Fibroblast of gingiva (primary cell): ENCODE results near the gene ADSS1.

ENCODE experiments used
- DNase-seq: peaks from one replicate; pipeline ENCODE4 v3.0.0-alpha.2; 2011; ENCODE audit warnings: low read depth

The ADSS1 gene

DNA sequence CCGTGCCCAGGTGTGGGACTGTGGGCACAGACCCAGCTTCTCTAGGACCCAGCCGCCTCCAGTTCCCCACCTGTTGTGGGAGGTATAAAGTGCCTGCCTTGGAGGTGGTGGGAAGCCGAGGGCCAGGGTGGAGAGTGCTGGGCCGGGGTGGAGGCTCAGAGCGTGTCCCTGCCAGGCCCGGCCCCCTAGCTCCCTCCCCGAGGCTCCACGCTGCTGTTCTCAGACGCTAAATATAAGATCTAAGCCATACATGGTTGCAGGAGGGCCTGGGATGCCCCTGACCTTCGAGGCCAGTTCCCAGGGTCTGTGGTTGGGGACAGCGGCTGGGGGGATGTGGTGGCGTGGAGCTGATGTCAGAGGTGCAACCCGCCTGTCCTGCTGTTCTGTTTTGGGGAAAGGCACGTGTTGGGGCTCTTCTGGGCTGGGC, 23.8 kb upstream of the ADSS1 start:
- DNase-seq: no peak

GRCh38 chr14:104700747-104701217, 23.2 kb upstream of the ADSS1 start:
- no peak for DNase-seq

- DNase-seq: no peak
Observed at GRCh38 chr14:104701383-104702076, 22.5 kb upstream of the ADSS1 start.

DNA sequence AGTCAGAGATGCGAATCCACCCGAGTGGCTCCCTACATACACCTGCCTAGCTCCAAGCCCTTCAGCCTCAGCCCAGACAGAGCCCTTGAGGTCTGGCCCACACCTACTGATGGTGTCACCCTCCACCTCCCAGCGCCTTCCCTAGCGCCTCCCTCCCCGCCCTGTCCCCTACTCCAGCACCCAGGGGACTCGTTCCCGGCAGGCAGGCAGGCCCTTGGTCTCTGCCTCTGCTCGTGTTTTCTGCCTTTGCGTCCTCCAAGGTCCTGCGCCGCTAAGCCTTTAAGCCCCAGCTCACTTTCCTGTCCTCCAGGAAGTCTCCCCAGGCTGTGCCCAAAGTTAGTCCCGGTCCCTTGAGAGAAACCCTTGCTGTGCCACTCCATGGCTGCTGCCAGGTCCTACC, 21.9 kb upstream of the ADSS1 start:
- DNase-seq: no peak

- DNase-seq: no peak
Observed at GRCh38 chr14:104702673-104703072, 21.4 kb upstream of the ADSS1 start.

- DNase-seq: no peak
Observed at GRCh38 chr14:104703269-104703668, 20.8 kb upstream of the ADSS1 start.

DNA sequence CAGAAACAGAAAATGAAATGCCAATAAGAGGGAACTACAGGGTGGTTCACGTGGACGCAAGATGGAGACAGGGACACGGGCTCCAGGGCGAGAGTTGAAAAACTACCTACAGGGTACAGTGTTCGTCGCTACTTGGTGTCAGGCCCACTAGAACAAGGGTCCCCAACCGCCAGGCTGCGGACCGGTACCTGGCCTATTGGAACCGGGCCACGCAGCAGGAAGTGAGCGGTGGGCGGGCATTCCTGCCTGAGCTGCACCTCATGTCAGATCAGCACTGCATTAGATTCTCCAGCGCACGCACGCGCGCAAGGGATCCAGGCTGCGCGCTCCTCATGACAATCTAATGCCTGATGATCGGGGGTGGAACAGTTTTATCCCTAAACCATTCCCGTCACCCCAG, 19.8 kb upstream of the ADSS1 start:
- no peak for DNase-seq

GRCh38 chr14:104705340-104706047, 18.5 kb upstream of the ADSS1 start:
- no peak for DNase-seq

DNA sequence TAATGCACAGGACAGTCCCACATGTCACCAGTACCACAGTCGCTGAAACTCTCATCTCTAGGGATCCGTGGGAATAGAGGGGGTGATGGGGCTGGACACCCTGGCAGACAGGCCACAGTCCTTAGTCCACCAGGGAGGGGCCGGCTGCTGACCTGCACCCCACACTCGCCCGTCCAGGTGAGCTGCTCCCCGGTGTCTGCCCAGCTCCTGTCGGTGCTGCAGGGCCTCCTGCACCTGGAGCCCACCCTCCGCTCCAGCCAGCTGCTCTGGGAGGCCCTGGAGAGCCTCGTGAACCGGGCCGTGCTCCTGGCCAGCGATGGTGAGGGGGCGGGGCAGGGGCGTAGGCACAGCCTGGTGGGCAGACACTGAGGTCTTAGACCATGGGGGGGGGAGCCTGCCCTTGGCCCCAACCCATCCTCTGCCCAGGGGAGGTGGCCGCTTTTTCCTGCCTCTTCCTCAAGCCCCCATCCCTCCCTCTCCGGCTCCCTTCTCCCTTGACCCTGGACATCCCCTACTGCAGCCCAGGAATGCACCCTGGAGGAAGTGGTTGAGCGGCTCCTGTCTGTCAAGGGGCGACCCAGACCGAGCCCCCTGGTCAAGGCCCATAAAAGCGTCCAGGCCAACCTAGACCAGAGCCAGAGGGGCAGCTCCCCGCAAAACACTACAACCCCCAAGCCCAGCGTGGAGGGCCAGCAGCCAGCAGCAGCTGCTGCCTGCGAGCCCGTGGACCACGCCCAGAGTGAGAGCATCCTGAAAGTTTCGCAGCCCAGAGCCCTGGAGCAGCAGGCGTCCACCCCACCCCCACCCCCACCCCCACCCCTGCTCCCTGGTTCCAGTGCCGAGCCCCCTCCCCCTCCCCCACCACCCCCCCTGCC, 17.1 kb upstream of the ADSS1 start:
- no peak for DNase-seq

- DNase-seq: no peak
Observed at GRCh38 chr14:104707608-104708595, 16.1 kb upstream of the ADSS1 start.

GRCh38 chr14:104708606-104709268, 15.3 kb upstream of the ADSS1 start:
- peak; percentile 40 for DNase-seq

DNA sequence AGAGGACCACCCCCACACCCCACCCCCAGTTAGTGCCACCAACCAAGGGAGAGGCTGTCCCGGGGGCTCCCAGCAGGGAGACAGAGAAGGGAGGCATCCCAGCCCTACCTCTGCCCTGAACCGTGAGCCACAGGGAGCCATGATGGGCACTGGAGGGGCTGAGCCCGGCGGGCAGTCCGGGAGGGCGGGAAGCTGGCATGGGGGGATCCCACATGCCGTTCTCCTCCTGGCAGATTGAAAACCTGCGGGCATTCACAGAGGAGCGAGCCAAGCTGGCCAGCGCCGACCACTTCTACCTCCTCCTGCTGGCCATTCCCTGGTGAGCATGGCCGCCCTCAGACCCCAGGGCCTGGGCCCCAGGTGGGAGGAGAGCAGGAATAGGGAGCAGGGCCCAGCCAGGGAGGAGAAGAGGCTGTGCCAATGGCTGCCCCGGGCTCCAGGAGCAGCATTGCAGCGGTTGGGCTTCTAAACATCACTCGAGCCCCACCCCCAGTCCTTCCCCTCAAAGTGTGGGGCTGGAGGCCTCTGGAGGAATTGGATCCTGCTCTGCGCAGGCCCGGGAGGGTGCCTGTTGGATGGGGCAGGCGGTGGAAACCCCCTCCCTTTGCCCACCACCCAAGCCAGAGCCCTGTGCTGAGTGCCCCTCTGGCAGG, 14.5 kb upstream of the ADSS1 start:
- no peak for DNase-seq

GRCh38 chr14:104710071-104710735, 13.8 kb upstream of the ADSS1 start:
- no peak for DNase-seq

DNA sequence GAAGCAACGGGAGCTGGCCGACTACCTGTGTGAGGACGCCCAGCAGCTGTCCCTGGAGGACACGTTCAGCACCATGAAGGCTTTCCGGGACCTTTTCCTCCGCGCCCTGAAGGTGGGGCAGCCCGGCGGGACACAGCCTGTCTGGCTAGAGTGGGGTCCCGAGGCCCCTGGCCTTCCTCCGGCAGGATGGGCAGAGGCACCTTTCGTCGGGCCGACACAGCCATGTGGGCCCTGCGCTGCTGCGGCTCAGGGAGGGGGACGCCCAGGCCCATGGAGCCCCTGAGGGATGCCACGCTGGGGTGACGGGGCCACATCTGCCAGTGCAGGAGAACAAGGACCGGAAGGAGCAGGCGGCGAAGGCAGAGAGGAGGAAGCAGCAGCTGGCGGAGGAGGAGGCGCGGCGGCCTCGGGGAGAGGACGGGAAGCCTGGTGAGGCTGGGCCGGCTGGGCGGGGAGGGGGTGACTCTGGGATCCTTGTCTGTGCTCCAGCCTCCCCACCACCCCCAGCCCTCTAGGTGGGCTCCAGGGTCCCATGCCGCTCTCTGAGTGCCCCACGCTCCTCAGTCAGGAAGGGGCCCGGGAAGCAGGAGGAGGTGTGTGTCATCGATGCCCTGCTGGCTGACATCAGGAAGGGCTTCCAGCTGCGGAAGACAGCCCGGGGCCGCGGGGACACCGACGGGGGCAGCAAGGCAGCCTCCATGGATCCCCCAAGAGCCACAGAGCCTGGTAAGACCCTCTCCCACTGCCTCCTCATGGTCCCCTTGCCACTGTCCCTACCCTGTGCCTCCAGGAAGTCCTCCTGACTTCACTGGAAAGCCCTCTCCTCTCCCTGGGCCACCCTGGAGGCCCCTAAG, 10.9 kb upstream of the ADSS1 start:
- DNase-seq: no peak

DNA sequence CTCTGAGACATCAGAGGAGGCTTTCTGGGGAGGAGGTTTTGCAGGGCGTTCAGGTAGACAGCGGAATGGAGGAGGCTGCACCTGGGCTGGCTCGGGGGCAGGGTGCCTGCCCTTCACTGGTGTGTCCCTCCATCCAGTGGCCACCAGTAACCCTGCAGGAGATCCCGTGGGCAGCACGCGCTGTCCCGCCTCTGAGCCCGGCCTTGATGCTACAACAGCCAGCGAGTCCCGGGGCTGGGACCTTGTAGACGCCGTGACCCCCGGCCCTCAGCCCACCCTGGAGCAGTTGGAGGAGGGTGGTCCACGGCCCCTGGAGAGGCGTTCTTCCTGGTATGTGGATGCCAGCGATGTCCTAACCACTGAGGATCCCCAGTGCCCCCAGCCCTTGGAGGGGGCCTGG, 10.0 kb upstream of the ADSS1 start:
- DNase-seq: no peak

- no peak for DNase-seq
Observed at GRCh38 chr14:104714681-104715080, 9.3 kb upstream of the ADSS1 start.

DNA sequence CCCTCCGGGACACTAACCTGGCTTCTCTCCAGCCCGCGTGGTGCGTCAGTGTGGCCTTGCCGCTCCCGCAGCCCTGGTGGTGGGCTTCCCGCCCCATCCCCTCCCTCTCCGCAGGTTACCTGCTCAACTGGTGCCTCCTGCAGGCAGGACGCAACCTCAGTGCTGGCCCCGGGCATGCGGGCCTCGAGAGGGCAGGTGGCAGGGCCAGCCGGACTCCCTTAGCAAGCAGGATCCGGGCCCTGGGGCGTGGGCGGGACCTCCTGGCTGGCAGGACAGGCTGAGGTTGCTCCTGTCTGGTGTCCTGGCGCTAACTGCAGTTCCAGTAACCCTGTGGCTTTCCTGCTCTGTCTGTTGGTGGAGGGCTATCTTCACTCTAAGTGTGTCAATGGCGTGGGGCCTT, 8.6 kb upstream of the ADSS1 start:
- no peak for DNase-seq

DNA sequence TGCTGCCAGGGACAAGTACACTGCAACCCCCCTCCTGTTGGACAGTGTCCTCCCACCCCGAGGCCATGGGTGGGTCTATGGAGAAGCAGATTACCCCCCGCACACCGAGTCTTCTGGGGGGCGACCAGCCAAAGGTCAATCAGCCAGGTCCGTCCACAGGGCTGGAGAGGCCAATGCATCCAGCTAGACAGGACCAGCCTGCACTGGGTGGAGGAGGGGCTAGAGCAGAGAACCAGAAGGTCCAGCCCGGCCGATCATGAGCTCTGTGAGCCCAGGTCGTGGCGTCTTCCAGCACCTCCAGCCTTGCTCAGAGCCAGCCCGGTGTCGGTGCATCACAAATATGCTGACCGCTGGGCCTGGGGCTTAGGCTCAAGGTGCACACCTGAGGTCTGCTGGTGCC, 8.2 kb upstream of the ADSS1 start:
- DNase-seq: no peak

- DNase-seq: no peak
Observed at GRCh38 chr14:104717137-104717536, 6.9 kb upstream of the ADSS1 start.
